PFSK-1 (cell line): ENCODE results near the gene POLA1.

Experiments used
- FOXP2 ChIP-seq: optimal IDR thresholded peaks from 2 replicates; pipeline ENCODE3; 2011; ENCODE audit warnings: borderline replicate concordance, control low read depth, inconsistent platforms; ENCODE audit not compliant: insufficient read depth; ENCODE audit errors: extremely low read length, extremely low read depth
- POLR2AphosphoS5 ChIP-seq: IDR thresholded peaks from 2 replicates; pipeline ENCODE4 v1.6.1; 2012; ENCODE audit warnings: low read depth, mild to moderate bottlenecking, control low read depth, low read length, moderate library complexity
- REST ChIP-seq, 2 experiments: IDR thresholded peaks; 2 replicates each; pipeline versions ENCODE4 v1.6.1 to v1.8.0; 2011 to 2012; ENCODE audit warnings: low read depth in 2 of 2, low read length in 2 of 2, control low read depth in 1 of 2, inconsistent platforms in 1 of 2, mild to moderate bottlenecking in 1 of 2, moderate library complexity in 1 of 2; ENCODE audit not compliant: insufficient read depth in 1 of 2
- SIN3A ChIP-seq: IDR thresholded peaks from 2 replicates; pipeline ENCODE4 v1.6.1; 2012; ENCODE audit warnings: mild to moderate bottlenecking, low read length, moderate library complexity, borderline replicate concordance; ENCODE audit not compliant: insufficient read depth
- TAF1 ChIP-seq: IDR thresholded peaks from 2 replicates; pipeline ENCODE4 v1.6.1; 2012; ENCODE audit warnings: low read length, control low read depth, borderline replicate concordance; ENCODE audit not compliant: insufficient read depth

GRCh38 chrX:25025615-25026014 lies 331.9 kb downstream of the POLA1 start:
- TF ChIP-seq POLR2AphosphoS5 (no peak), TAF1 (no peak), REST (IDR thresholded peaks at IDR 0.05; ENCODE audit: insufficient read depth in 1 of 2, low read depth in 2 of 2, low read length in 2 of 2) (no peak), SIN3A (no peak), FOXP2 (no peak)
